ENCODE measurements around the gene RAI14. TPM values are rescaled to one million over a fixed set of nuclear protein-coding genes. Genes with fewer than 3 reads are reported as not detected.

Gene RAI14
- total RNA-seq: 322 and 386 TPM in 2 replicates

DNA sequence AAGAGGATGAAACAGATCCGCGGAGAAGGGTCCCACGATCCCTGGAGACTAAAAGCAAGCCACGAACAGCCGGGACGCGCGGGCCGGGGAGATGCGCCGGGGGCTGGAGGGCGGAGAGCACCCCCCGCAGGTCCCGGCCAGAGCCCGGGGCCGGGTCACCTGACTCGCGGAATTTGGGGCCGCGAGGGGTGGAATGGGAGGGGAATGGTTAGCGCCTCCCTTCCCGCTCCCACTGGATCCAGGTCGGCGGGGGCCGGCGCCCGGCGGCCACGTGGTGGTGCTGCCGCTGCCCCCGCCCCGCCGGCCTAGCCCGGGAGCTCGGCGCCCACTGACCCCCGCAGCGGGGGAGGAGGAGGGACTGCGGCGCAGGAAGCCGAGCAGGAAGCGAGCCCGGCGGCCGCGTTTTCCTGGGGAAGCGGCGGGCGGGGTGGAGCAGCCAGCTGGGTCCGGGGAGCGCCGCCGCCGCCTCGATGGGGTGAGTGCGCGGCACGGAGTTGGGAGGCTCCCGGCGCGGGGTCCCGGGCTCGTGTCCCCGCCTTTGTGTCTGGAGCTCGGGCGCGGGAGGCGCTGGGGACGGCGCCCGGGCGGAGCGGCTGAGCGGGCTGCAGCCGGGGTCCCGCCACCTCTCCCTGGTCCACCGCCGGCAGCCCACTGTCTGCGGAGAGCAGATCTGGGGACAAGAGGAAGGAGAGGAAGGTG lies at the start of gene RAI14:
TSS of gene RAI14 (plus strand) at position 328 of the 699 bp plus-strand sequence. CDS start 30,592 bp downstream, outside the sequence.

DNA sequence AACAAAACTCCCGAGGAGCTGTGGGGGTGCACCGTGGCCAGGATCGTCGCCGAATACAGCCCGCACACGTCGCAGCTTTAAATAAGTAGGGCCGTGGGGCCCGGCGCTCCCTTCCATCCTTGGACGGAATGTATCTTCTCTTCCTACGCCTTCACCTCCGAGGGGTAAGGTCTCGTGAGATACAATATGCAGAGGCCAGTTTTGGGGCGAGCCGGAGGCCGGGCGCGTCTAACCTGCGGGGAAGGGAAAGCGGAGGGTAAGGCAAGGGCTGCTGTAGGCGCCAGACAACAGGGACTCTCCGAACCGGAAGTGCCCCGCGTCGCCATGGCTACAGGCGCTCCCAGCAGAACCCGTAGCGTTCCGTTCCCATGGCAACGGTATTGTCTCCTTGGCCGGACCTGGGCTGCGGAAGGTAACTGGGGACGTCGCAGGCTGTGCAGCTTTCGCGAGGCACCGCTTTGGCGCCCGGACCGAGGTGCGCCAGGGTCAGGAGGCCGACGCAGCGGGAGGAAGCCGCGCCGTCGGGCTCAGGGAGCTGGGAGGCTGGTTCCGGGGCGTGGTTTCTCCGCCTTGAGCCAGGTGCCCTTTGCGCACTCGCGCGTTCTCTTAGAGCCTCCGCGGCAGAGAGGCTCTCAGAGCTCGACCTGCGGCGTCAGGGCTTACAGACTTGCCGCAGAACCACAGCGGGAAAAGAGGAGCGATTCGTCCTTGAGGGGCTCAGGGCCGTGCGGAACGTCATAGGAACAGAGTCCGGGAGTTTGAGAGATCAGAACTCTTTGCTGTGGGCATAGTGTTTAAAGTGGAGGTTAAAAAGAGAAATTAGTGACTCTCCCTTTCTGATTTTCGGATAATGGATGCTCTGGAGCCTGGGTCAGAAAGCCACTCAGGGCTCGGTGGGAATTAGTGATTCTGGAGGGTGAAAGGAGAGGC lies 182.9 kb downstream of the RAI14 start, which contains the start of gene TTC23L:
TSS of gene TTC23L (plus strand) at position 380 of the 930 bp plus-strand sequence. CDS start 1,508 bp downstream, outside the sequence.

Other genes with a start within 250 kb of the RAI14 start
- 0.07 TPM in 1 of 2 replicates, not detected in the other for gene TTC23L, start 182.8 kb downstream of the RAI14 start, total RNA-seq

All from thoracic aorta endothelial cell (primary cell).